Posterior cingulate gyrus (tissue), 11 donors: ENCODE results near the gene SIVA1.

Experiments used
- DNase-seq, 10 donors: peaks; one replicate each; pipeline versions ENCODE4 v3.0.0 to v3.0.0-alpha.2; 2020 to 2021; ENCODE audit warnings: mixed read lengths in 3 of 10
- intact Hi-C: fragments of 100-400 bp; cut with DNase I; formaldehyde crosslinking; loops from one replicate; pipeline ENCODE4 v1.15.1; 2023

Gene SIVA1

DNA sequence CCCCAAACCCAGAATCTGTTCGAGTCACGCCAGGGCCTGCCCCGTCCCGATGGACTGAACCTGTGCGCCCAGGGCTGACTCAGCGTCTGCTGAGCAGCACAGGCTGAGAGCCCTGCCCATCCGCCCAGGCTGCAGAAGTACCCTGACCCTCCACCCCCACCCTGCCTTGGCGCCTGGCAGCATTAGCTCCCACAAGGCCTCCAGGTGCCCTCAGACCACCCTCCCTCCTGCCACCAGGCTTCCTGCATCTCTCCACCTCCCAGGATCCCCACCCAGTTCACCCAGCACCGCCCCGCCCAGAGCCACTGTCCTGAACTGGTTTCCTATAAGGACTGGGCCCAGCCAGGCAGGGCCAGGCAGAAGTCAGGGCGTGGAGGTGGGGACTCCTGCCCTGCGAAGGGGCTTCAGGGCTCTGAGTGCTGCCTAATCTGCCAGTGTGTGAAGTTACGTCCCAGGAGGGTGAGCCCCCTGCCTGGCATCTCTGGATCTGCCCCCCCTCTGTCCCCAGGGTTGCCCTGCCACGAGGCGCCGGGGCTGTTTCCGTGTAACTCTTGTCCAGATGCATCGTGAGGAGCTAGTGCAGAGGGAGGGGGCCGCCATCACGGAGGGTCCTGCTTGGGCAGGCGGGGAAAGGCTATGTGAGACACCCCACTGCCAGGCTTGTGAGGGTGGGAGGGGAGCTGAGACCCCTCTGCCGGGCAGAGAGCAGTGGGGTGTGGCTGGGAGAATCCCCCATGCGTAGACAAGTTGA lies 19.8 kb upstream of the SIVA1 start:
- intact Hi-C loops = no loop called here

DNA sequence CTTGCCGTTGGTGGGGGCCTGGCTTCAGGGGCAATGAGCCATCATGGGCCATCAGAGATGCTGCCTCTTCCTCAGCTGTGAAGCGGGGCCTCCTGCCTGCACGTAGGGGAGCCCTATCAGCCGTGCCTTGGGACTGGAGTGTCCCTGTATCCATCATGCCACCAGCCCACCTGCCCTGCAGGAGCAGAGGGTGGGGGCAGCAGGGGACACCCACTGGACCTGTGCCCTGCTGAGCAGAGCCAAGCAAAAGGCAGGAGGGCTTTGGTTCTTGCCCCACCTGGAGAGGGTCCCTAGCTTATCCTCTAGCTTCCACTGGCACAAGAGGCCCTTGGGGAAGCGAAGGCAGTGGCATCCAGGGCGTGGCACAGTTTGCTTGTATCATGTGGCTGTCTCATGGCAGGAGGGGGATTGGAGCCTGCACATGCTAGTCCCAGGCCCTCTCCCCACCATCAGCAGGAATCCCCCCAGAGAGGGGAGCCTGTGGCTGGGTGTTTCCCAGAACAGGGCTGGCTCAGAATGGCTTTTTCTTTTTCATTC lies 18.8 kb upstream of the SIVA1 start:
- DNase-seq = no peak
- intact Hi-C loops = no loop called here

More for the DNA sequence above, 19.8 kb upstream of the SIVA1 start:
- DNase-seq = no peak

DNA sequence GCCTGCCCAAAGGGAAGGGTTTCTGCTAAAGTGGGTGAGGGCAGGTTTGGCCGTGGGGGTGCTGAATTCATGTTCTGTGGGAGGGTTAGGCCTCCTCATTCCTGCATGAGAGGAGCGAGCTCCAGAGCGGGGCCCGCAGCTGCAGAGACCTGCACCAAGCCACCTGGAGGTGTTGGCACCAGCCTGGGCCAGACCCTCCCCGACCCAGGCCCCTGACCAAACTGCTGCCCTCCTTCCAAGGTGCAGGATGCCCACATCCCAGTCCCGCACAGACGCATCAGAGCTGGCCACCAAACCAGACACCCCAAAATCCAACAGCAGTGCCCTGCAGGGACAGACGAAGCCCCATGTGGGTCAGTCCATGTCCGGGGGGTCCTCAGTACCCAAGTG lies 18.4 kb upstream of the SIVA1 start:
- DNase-seq = no peak
- intact Hi-C loops = no loop called here

DNA sequence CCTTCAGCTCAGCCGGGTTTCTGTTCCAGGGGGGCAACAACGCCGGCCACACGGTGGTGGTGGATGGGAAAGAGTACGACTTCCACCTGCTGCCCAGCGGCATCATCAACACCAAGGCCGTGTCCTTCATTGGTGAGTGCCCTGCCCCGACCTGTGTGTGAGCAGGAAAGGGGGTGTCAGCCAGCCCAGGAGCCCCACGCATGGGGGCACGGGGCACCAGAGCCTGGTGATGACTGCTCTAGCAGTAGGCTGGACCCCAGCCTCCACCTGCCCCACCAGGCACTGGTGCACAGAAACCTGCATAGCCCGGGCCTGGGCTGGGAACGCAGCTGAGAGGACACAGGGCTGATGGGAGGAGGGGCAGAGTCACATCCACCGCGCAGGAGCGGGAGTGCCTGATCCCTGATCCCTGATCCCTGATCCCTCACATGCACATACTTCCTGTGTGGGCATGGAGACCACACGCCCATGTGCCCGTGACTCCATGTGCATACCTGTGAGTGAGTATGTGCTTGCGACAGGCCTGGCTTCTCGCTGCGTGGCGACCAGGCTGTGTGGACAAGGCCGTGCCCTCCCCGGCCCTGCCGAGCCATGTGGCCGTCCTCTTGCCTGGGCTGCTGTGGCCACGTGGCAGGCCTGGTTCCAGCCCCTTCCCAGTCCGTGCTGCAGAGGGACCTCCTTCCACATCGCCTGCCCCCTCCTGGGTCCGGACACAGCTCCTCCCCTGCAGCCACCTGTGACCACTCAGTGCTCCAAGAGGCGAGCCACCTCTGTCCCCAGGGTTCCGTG lies 17.8 kb upstream of the SIVA1 start:
- intact Hi-C loops = no loop called here
- DNase-seq = no peak

DNA sequence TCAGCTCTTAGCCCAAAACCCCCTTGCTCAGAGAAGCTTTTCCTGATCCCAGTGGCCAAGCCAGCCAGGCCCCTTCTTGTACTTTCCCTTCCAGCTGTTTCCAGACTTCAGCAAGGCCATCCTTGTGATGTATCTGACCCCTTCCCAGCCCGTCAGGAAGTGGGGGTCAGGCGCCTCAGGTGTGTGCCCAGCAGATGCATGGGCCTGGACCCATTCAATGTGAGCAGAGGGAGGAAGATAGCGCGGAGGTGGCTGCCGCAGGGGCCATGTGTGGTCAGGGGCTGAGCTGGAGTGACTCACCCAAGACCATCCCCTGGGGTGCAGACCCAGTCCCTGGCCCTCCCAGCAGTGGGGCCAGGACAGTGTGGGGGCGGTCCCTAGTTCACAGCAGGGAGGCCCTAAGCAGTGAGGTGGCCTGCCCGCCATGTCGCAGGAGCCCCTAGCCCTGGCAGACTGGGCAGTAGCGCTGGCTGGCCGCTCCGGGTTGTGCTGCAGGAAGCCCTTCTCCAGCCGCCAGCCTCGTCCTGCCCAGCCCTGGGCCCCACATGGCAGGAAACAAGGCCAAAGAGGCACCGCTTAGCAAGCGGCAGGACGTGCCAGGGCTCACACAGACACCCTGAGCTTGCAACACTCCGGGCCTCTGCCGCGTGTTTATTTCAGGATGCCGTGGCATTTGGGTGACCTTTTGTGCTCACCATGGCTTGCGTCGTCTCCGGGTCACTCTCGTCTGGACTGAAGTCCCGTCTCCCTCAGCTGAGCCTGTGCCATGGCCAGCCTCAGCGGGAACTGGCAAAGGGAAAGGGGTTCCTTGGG lies 16.9 kb upstream of the SIVA1 start:
- intact Hi-C loops = no loop called here
- peak; percentile 38 to 94 (median 69) for DNase-seq

DNA sequence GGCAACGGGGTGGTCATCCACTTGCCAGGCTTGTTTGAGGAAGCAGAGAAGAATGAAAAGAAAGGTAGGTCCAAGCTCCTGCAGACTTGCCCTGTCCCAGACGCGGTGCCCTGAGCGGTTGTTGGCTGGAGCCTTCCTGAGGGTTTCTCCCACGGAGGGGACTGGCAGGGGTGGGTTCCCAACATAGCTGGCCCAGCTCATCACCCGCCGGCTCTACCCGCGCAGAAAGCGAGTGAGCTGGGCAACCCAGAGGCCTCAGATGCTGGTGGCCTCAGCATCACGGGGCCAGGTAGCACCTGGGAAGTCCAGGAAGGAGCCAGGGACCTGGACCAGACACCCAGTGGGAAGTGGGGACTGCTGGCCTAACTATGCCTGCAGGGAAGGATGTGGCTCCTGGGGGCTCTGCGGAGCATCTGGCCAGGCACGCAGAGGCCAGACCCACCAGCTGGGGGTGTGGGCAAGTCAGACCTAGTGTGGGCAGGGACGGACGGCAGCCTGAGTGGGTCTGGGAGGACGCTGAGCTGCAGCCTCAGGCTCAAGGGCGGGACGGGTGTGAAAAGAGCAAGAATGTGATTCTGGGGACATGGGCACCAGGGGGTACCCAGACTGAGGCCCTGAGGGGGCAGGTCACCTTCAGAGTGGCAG lies 14.4 kb upstream of the SIVA1 start:
- DNase-seq = no peak
- intact Hi-C loops = no loop called here

DNA sequence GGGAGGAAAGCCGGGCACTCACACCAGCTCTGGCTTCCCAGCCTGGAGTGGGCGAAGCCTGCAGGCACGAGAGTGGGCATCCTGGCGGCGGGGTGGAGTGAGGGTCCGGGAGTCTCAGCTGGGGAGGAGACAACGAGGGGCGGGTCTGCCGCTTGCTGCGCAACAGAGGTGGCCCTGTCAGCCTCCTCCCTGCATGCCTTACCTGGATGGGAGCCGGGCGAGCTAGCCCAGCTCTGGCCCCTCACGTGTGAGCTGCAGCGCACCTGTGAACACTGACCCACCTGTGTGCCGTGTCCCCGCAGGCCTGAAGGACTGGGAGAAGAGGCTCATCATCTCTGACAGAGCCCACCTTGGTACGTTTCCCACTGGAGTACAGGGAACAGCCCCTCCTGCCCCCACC lies 13.9 kb upstream of the SIVA1 start:
- intact Hi-C loops = no loop called here

DNA sequence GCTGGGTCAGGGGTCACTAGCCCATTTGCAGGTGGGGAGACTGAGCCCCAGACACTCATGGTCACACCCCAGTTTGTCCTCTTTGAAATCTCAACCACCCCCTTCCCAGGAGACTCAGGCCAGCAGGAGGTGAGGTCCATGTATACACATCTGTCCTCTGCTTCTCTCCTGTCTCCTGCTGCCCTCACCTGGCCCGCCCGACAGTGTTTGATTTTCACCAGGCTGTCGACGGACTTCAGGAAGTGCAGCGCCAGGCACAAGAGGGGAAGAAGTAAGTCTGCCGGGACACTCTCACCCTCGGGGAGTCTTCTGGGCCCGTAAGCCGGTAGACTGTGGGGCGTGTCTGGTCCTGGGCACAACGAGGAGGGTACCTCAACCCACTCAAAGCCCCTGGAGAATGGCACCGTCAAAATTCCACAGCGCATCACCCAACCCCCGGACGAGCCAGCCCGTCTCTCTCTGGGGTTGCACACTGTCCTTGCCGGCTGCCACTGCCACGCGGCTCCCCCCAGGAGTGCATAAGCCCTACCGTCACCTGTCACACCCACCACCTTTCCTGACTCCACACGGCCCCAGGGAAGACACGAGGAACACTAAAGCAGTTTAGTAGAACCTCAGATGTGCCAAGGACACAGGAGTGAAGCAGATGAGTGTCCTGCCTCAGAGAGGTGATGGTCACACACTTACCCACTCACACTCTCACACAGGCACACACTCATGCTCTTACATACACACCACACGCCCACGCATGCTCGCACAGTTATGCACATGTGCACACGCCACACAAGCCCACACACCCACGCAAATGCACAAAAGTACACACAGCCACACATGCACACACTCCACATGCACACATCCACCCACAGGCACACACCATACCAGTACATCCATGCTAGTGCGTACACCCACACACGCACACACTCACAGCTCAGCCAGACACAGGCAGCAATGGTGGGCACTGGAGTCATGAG lies 13.1 kb upstream of the SIVA1 start:
- DNase-seq = no peak
- intact Hi-C loops = no loop called here

More for the DNA sequence above, 13.9 kb upstream of the SIVA1 start:
- DNase-seq = no peak

DNA sequence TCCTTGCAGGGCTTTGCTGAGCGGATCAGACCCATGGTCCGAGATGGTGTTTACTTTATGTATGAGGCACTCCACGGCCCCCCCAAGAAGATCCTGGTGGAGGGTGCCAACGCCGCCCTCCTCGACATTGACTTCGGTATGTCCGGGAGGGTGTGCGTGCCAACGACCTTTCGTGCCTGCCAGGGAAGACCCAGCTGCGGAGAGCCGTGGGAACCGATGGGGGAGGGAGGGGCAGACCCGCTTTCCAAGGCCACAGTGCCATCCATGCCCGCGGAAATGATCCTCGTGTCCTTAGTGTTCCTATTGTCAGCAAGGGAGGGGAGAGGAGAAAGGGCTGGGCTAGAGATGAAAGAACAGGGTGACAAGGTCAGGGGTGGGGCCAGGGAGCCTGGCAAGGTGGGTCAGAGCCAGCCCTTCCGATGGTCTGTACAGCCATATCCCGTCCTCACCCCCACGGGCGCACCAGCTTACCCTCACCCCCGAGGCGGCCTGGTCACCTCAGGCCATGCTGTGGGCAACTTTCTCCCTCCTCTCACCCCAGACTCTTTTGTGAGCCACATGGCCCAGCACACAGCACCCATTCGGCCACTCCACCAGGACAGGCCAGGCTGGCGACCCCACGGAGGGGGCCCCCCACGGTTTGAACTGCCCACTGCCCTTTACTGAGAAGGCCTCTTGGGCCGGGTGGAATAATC lies 11.7 kb upstream of the SIVA1 start:
- DNase-seq = peak in 1 of 10 donors; percentile 48
- intact Hi-C loops = no loop called here

DNA sequence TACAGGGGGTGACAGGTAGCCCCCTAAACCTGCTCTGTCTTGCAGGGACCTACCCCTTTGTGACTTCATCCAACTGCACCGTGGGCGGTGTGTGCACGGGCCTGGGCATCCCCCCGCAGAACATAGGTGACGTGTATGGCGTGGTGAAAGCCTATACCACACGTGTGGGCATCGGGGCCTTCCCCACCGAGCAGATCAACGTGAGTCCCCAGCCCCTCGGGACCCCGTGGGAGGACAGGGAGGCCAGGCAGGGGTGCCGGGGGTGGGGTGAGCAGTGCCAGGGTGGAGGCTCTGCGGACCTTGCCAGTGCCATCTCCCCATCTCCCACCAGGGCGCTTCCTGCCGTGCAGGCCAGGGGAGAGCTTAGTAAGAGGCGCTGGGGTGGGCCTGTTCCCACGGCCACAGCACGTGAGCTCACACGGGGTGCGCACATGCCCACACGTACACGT lies 11.1 kb upstream of the SIVA1 start:
- intact Hi-C loops = no loop called here
- peak in 2 of 10 donors; percentile 60 to 71 for DNase-seq

DNA sequence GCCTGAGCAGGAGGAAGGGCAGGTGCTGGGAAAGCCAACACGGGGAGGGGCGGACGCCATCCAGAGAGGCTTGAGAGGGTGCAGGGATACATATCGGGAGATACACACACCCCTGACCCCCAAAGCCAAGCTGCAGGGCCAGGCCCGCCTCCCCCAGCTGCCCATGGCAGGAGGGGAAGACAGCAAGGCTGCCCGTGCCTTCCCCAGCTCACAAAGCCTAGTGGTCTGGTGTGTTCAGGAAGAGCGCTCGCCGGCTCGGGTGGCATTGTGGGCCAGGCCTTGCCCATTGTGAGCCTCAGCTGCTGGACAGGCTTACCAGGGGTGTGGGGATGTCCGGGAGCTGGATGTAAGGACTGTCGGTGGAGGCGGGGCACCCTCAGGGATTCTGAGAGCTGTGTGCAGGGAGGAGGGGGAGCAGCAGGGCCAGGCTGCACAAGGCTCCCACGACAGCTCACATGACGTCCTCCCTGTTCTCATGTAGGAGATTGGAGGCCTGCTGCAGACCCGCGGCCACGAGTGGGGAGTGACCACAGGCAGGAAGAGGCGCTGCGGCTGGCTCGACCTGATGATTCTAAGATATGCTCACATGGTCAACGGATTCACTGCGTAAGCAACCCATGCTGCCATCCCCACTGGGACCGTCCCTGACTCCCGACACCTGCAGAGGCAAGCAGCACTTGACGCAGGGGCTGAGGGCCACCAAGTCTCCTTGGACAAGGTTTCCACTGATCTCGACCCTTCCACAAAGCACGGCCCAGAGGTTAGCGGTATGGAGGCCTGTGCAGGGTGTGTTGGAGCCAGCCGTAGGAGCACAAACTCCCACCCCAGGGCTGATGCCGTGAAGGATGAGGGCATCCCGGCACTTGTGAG lies 10.1 kb upstream of the SIVA1 start:
- peak in 1 of 10 donors; percentile 82 for DNase-seq
- intact Hi-C loops = no loop called here

DNA sequence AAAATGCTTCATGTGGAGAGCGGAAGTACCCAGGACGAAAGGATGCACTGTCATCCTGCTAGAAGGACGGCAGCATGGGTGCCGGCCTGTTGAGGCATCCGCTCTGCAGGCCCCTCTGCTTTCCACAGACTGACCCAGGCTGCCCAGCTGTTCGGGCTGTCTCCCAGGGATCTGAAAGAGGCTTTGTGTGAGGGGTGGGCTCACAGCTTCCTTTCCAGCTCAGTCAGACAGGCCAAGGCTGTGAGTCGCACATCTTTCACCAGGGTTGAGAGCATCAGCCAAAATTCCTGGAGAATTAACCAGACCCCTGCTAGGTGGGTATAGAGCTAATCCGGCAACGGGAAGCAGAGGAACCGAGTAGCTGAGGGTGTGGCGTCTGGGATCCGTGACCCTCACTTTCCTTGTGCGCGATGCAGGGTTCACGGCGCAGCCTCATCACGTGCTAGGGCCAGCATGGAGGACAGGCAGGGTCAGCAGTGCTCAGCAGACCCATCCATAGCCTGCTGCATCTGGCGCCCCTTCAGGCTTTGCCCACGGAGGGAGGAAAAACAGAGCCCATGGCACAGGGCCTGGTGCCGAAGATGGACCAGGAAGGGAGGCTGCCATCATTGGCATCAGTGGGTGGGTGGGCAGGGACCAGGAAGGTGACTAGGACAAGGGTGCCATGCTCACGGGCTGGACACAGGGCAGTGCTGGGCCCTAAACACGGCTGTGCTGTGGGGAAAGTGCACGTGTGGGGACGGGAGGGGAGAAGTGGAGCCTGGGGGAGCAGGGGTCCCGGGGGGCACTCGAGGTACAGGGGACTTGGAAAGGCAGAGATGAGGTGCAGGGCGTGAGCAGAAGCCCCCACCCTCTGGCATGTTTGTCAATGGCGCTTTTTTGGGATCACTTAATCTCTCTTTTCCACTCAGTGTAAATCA lies 9.2 kb upstream of the SIVA1 start:
- intact Hi-C loops = no loop called here
- peak in 3 of 10 donors; percentile 26 to 76 (median 42) for DNase-seq

DNA sequence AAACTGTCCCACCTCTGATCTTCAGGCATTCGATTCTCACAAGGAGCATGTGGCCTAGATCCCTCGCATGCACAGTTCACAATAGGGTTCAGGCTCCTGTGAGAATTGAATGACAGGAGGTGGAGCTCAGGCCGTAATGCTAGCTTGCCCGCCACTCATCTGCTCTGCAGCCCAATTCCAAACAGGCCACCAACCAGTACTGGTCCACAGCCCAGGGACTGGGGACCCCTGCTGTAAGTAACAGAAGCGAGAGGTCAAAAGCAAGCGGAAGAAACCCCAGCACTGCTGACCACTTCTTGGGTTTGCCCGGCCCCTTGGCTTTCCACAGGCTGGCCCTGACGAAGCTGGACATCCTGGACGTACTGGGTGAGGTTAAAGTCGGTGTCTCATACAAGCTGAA lies 8.5 kb upstream of the SIVA1 start:
- intact Hi-C loops = no loop called here
- DNase-seq = peak in 1 of 10 donors; percentile 64

DNA sequence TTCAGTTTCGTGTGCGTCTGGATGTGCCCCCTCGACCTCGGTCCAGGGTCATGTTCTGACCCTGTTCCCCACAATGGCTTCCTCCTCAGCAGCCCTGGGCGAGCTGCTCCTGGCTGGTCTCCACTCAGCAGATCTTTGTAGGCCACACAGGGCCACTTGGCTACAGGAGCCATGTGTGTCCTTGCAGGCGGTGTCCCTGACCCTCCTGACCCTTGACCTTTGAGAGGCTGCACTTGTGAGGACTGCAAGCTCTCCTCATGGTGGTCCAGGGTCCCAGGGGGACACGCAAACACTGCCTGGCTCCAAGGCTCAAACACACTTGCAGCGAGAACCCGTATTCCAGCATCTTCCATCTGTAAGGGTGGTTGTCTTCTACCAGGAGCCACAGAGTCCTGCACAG lies 7.5 kb upstream of the SIVA1 start:
- DNase-seq = peak in 2 of 10 donors; percentile 6 to 55
- intact Hi-C loops = no loop called here

DNA sequence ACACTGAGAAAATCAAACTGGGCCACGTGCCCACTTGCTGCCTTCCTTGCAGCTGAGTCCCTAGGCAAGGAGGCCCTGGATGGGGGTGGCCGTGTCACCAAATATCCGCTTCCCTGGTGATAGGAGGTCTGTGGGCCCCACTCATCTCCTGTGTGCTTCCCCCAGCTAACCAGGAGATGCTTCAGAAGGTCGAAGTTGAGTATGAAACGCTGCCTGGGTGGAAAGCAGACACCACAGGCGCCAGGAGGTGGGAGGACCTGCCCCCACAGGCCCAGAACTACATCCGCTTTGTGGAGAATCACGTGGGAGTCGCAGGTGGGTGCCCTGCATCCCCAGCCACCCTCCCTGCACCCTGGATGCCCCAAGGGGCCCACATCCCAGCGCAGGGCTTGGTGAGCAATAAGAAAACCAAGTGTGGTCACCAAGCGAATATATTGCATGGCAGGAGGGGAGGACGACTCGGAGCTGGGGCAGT lies 6.8 kb upstream of the SIVA1 start:
- no peak for DNase-seq
- intact Hi-C loops = no loop called here

DNA sequence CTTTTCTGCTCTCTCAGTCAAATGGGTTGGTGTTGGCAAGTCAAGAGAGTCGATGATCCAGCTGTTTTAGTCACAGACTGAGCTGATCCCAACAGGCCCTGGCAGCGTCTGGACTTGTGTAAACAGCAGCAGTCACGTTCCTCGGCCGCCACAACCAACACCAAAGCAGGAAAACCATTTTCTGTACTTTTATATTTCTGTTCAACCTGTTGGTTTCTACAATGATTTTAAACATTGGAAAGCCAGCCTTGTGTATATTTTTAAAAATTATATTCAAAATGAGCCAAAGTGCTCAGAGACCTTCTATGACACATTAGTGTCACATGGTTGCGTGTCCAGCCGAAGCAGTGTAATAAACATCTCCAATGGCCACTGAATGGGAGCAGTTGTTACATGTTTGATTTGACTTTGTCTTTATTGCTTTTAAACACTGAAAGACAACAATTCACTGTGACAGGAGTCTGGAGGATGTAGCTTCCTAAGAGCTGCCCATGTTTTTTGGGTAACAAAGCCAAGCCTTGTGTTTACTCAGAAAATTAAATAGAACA lies 5.9 kb upstream of the SIVA1 start:
- peak in 1 of 10 donors; percentile 50 for DNase-seq

More for the DNA sequence above, 5.9 kb upstream of the SIVA1 start:
- intact Hi-C loops = no loop called here
